BE2C (cell line): ENCODE results near the gene CHTF8.

Experiments used
- DNase-seq: peaks from one replicate; pipeline ENCODE4 v3.0.0-alpha.2; 2020
- H3K27me3 ChIP-seq: fragments of 250-450 bp; sonication (Bioruptor Pico); 2 replicates; pipeline ENCODE4 v1.5.1; 2020; ENCODE audit warnings: mild to moderate bottlenecking
- H3K36me3 ChIP-seq: fragments of 250-450 bp; sonication (Bioruptor Pico); 2 replicates; pipeline ENCODE4 v1.5.1; 2020; ENCODE audit warnings: mild to moderate bottlenecking
- H3K4me1 ChIP-seq: fragments of 250-450 bp; sonication (Bioruptor Pico); 2 replicates; pipeline ENCODE4 v1.5.1; 2020
- H3K4me3 ChIP-seq: 2 replicates; pipeline ENCODE4 v1.5.1; 2011; ENCODE audit warnings: low read depth, low read length
- H3K9me3 ChIP-seq: fragments of 250-450 bp; sonication (Bioruptor Pico); 2 replicates; pipeline ENCODE4 v1.5.1; 2020
- CTCF ChIP-seq: IDR thresholded peaks from 2 replicates; pipeline ENCODE4 v1.5.1; 2012; ENCODE audit warnings: mild to moderate bottlenecking, low read depth, low read length

CHTF8 gene

GRCh38 chr16:69116256-69116875 is 16.0 kb downstream of the CHTF8 start:
- no peak for TF ChIP-seq CTCF
- no peak for DNase-seq
- Histone ChIP-seq H3K9me3 (no peaks in the 10 kb centered on the region), H3K4me1 (no peaks in the 10 kb centered on the region), H3K4me3 (no peak overlapping the region), H3K36me3 (peaks cover 37% of the 10 kb centered on the region), H3K27me3 (no peaks in the 10 kb centered on the region)

GRCh38 chr16:69115837-69116236 is 16.6 kb downstream of the CHTF8 start:
- Histone ChIP-seq H3K9me3 (no peaks in the 10 kb centered on the region), H3K4me1 (no peaks in the 10 kb centered on the region), H3K36me3 (peaks cover 33% of the 10 kb centered on the region), H3K27me3 (no peaks in the 10 kb centered on the region), H3K4me3 (no peak overlapping the region)
- no peak for TF ChIP-seq CTCF
- no peak for DNase-seq

GRCh38 chr16:69115361-69115760 is 17.0 kb downstream of the CHTF8 start:
- Histone ChIP-seq H3K9me3 (no peaks in the 10 kb centered on the region), H3K36me3 (peaks cover 31% of the 10 kb centered on the region), H3K4me1 (no peaks in the 10 kb centered on the region), H3K4me3 (no peak overlapping the region), H3K27me3 (no peaks in the 10 kb centered on the region)
- no peak for DNase-seq
- TF ChIP-seq CTCF: no peak

- no peak overlapping the region for H3K4me3 ChIP-seq
- H3K36me3 ChIP-seq: peaks cover 27% of the 10 kb centered on the region
- no peaks in the 10 kb centered on the region for H3K9me3 ChIP-seq
- H3K4me1 ChIP-seq: no peaks in the 10 kb centered on the region
- no peaks in the 10 kb centered on the region for H3K27me3 ChIP-seq
- no peak for DNase-seq
- no peak for TF ChIP-seq CTCF
These were observed 17.4 kb downstream of the CHTF8 start for GRCh38 chr16:69114976-69115355.

GRCh38 chr16:69114346-69114975 is 17.9 kb downstream of the CHTF8 start:
- peaks cover 24% of the 10 kb centered on the region for H3K36me3 ChIP-seq
- H3K4me1 ChIP-seq: no peaks in the 10 kb centered on the region
- no peaks in the 10 kb centered on the region for H3K27me3 ChIP-seq
- no peak for TF ChIP-seq CTCF
- no peak overlapping the region for H3K4me3 ChIP-seq
- no peak for DNase-seq
- H3K9me3 ChIP-seq: no peaks in the 10 kb centered on the region

GRCh38 chr16:69113216-69113615 is 19.2 kb downstream of the CHTF8 start:
- H3K36me3 ChIP-seq: peaks cover 13% of the 10 kb centered on the region

More at GRCh38 chr16:69113216-69113615, 19.2 kb downstream of the CHTF8 start:
- Histone ChIP-seq H3K4me1 (no peaks in the 10 kb centered on the region), H3K4me3 (no peak overlapping the region), H3K27me3 (no peaks in the 10 kb centered on the region), H3K9me3 (no peaks in the 10 kb centered on the region)
- no peak for DNase-seq
- no peak for TF ChIP-seq CTCF
